CD4-positive, alpha-beta T cell treated with Interleukin-15 for 4 hours (primary cell): ENCODE measurements around the gene SNRPA1.

ENCODE experiments used
- DNase-seq: peaks from one replicate; pipeline ENCODE4 v3.0.0-alpha.2; 2020; ENCODE audit warnings: low spot score

SNRPA1 gene

GRCh38 chr15:101318839-101319238 lies 23.8 kb upstream of the SNRPA1 start:
- DNase-seq, result no peak

GRCh38 chr15:101318147-101318819 lies 23.2 kb upstream of the SNRPA1 start:
- no peak for DNase-seq

- no peak for DNase-seq
Measured at GRCh38 chr15:101317336-101317872, 22.4 kb upstream of the SNRPA1 start.

- no peak for DNase-seq
Measured at GRCh38 chr15:101316529-101316928, 21.5 kb upstream of the SNRPA1 start.

GRCh38 chr15:101315736-101316135 lies 20.7 kb upstream of the SNRPA1 start:
- no peak for DNase-seq

- DNase-seq, result no peak
Measured at GRCh38 chr15:101314336-101315125, 19.5 kb upstream of the SNRPA1 start.

- DNase-seq, result no peak
Measured at GRCh38 chr15:101313041-101313761, 18.2 kb upstream of the SNRPA1 start.

GRCh38 chr15:101310508-101310907 lies 15.5 kb upstream of the SNRPA1 start:
- DNase-seq, result no peak

- DNase-seq, result no peak
Measured at GRCh38 chr15:101310161-101310480, 15.1 kb upstream of the SNRPA1 start.

GRCh38 chr15:101309436-101310160 lies 14.6 kb upstream of the SNRPA1 start:
- no peak for DNase-seq

- no peak for DNase-seq
Measured at GRCh38 chr15:101308604-101309435, 13.8 kb upstream of the SNRPA1 start.

GRCh38 chr15:101307897-101308603 lies 13.0 kb upstream of the SNRPA1 start:
- DNase-seq, result no peak

- no peak for DNase-seq
Measured at GRCh38 chr15:101307048-101307896, 12.2 kb upstream of the SNRPA1 start.

- DNase-seq, result no peak
Measured at GRCh38 chr15:101306341-101307047, 11.4 kb upstream of the SNRPA1 start.

GRCh38 chr15:101305820-101306255 lies 10.8 kb upstream of the SNRPA1 start:
- no peak for DNase-seq

- no peak for DNase-seq
Measured at GRCh38 chr15:101303408-101303807, 8.4 kb upstream of the SNRPA1 start.

- DNase-seq, result no peak
Measured at GRCh38 chr15:101296418-101297405, 1.7 kb upstream of the SNRPA1 start.
